Medulla oblongata (tissue), 1 donor: ENCODE data around the gene CFAP221.

ENCODE experiments used
- DNase-seq: peaks from one replicate; pipeline ENCODE4 v3.0.0-alpha.2; 2015; ENCODE audit errors: extremely low spot score

CFAP221 gene

GRCh38 chr2:119536707-119537106 lies 7.5 kb upstream of the CFAP221 start:
- DNase-seq = no peak

- DNase-seq = no peak
Observed at GRCh38 chr2:119537792-119538191, 6.5 kb upstream of the CFAP221 start.

DNA sequence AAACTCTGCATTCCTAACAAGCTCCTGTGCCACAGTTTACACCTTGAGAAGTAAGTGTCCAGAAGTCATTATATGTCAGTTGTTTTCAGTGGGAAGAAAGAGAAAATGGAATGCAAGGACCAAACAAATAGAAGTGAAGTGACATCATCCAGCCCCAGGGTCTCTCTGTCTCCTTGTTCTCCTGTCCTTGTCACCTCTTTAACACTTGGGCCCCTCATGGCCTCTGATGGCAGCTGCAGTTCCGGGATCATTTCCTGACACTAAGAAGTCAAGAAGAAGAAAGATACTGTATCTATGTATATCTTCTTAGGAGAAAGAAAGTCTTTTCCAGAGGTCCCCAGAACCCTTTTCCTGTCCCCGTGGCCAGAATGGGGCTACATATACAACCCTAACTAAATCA lies 2.8 kb upstream of the CFAP221 start:
- DNase-seq = no peak

- no peak for DNase-seq
Observed at GRCh38 chr2:119544939-119545475, 758 bp downstream of the CFAP221 start.

- no peak for DNase-seq
Observed at GRCh38 chr2:119545754-119546446, 1.7 kb downstream of the CFAP221 start.

- no peak for DNase-seq
Observed at GRCh38 chr2:119546447-119546767, 2.2 kb downstream of the CFAP221 start.

DNA sequence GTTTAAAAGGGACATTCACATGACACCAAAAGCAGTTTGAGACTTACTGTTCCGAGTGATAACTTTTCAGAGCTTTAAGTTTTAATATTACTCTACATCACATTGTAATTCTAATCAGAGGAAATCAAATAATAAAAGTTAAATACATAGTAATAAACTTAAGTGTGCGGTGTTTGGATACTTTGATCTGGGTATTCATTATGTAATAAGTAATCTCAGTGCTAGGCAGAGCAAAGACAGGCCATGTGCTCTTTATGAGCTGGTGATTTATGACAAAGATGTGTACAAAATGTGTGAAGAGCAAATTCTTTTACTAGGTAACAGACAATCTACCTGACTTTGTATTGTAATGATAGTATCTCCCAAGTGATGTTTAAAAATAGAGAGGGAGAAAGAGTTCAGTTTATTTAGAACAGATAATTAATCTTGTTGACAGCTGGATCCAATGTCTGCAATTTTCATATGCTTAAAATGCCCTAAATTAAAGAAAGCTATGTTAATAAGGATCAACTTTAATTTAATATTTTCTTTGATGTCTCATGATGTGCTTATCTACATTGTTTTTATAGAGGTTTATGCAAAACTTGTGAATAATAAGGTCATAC lies 4.4 kb downstream of the CFAP221 start:
- no peak for DNase-seq

GRCh38 chr2:119549241-119549640 lies 5.0 kb downstream of the CFAP221 start:
- no peak for DNase-seq

GRCh38 chr2:119550346-119550745 lies 6.1 kb downstream of the CFAP221 start:
- DNase-seq = no peak

GRCh38 chr2:119550856-119551255 lies 6.6 kb downstream of the CFAP221 start:
- no peak for DNase-seq

DNA sequence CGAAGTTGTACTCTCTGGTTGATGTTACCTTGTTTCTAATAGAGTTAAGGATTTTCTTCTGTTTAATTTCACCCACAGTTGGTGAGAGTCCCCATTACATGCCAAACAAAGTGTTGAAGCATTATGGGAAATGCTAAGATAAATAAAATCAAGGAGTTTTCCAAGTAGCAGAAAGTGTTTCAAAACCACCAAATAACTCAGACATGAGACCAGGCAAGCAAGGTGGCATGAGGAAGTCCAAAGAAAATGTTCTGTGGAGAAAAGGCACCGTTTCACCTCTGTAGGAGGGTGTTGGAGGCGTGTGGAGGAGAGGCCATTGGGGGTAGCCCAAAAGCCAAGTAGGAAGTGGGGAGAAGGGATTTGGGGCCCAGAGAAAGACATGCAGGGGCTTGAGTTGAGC lies 8.7 kb downstream of the CFAP221 start:
- DNase-seq = no peak

GRCh38 chr2:119553687-119554344 lies 9.6 kb downstream of the CFAP221 start:
- DNase-seq = no peak

DNA sequence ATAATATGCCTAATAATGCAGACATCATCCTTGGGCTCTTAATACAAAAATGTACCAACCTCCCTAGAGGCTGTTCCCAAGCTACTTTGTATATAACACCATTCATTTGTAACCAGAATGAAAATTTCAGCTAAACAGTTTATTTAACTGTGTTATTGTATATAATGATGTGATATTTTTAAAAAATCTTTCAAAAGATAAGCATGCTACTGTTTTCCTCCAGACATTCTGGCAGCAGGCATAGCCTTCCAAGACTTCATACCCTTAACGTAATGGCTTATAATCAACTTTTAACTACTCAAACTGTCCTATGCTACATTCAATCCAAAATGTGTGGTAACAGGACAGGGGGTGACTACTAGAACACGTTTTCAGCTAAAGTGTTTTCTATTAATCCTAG lies 21.2 kb downstream of the CFAP221 start:
- no peak for DNase-seq

GRCh38 chr2:119567292-119567691 lies 23.0 kb downstream of the CFAP221 start:
- no peak for DNase-seq

DNA sequence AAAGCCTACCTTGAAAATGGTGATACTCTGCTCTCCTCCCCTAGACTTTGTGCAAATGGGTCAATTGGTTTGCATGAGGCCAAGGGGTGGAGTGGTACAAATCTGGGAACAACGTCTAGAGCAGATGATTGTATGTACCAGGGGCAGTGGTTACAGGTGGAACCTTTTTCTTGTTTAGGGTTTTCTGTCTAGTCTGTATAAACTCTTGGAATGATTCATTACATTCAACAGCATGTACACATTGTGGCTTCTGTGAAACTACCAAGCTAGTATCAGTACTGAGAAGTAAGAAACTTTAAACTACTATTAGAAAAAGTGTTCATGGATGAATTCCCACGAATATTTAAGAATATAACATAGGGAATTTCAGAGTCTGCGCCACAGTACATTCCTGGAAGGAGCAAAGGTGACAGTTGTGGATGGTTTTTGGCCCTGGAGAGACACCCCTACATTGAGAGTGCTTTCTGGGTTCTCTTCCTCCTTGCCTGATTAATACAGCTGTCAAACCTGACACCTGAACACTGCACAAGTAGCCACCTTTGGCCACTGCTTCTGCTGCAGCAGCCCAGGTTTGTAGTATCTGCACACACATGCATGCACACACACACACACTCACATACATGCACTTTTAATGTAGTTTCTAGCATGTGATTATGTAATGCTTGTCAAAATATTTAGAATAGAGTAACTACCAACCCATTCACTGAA lies 30.0 kb downstream of the CFAP221 start:
- no peak for DNase-seq

GRCh38 chr2:119574864-119575263 lies 30.6 kb downstream of the CFAP221 start:
- DNase-seq = no peak

- no peak for DNase-seq
Observed at GRCh38 chr2:119575439-119575838, 31.2 kb downstream of the CFAP221 start.

DNA sequence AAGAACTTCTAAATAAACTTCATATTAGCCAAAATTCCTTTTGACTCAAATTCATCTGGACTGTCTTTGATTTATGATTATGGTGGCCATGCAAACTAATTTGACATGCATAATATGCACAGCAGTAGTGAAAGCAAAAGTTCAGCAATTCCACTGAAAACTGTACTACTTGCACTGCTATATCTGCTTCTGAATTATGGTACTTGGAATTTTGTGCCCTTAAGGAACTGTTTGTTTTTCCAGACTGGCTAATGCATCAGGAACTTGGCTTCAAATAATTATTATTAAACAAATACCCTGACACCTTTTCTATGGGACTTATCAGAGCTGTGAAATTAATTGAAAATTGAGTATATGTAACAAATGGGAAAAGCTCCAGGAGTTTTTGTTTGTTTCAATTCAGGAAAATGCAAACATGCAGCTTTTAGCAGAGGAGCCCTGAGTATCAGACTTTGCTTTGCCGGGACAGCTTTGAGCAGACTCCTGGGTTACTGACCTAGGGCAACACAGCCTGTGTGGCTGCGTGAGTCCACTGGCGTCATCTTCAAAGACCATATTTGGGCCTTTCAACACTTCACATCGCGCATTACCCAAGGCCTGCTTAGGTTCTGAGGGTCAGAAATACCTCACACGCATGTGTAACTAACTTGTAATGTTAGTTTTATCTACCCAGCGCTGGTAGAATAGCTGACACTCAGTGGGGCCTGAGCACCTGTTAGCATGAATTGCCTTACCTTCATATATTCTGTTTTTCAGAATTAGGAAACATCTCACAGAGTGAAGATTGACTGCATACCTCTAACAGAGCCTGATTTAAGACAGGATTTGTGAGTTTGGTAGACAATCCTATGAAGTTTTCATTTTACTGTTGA lies 35.4 kb downstream of the CFAP221 start:
- no peak for DNase-seq

GRCh38 chr2:119580550-119581072 lies 36.4 kb downstream of the CFAP221 start:
- no peak for DNase-seq

DNA sequence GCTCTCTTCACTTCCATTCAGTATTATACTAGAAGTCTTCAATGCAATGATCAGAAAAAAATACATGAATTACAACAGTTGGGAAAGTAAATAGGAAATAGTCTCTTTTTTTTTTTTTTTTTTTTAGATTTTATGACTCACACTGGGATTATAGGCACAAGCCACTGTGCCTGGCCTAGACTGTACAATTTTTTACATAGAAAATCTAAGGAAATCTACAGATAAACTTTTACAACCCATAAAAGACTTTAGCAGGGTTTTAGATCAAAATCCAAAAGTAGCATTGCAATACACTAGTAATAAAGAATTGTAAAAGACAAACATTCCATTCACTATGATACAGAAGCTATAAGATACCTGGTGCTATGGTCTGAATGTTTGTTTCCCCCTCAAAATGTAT lies 39.0 kb downstream of the CFAP221 start:
- no peak for DNase-seq

DNA sequence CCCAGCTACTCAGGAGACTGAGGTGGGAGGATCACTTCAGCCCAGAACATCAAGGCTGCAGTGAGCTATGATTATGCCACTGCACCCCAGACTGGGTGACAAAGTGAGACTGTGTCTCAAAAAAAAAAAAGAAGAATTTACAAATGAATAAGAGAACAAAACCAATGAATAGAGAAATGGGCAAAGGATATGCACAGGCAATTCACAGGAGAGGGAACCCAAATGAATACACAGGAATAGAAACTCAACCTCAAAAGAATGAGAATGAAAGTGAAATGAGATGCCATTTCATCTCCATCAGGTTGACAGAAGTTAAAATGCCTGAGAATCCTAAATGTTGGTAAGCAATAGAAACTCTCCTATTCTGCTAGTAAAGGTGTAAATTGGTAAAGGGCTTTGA lies 40.2 kb downstream of the CFAP221 start:
- DNase-seq = no peak
